ENCODE data around the gene TEDC1.
A peak's percentile ranks its signal among the peaks of the same experiment; 100 is the strongest.

DNA sequence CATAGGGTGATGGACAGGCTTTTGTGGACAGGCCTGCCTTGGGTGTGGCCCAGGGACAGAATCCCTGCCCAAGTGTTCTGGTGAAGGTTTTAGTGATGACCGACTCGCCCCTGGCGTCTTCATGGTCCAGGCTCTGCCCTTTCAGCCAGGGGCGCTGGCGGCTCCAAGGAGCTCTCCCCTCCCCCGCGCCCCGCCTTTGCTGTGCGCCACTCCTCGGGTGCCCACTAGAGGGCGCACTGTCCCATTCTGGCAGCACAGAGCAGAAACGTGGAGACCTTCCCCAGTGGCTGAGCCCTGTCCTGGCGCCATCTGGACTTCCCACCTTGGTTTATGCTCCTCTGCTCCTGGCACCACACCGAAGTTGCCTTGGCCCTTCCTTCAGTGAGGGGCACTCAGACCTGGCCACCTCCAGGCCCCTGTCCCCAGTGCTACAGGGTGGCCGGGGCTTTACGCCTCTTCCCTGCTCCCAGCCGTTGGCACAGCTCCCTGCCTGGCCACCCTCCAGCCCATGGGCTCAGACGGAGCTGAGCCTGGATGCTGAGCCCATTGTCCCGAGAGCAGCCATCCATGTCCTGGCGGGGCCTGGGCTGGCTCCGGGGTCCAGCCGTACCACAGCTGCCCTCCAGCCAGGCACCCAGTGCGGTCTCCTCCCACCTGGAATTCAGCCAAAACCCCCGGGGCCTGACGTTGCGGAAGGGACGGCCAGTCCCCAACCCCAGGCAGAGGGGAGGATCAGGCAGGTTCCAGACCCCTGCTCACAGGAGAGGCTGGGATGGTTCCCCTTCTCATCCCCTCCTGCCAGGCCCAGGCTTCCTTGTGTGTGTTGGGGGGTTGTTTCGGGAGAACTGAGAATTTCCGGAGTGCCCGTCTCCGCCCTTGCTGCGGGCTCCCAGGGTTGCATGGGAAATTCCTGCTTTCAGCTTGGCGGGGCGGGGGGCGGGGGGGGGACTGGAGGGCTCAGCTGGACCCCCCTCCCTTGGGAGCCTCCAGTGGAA, 9.9 kb upstream of the TEDC1 start:
- TF ChIP-seq POLR2A (IDR thresholded peaks at IDR 0.05), result no peak
- TF ChIP-seq, protein P1, sequence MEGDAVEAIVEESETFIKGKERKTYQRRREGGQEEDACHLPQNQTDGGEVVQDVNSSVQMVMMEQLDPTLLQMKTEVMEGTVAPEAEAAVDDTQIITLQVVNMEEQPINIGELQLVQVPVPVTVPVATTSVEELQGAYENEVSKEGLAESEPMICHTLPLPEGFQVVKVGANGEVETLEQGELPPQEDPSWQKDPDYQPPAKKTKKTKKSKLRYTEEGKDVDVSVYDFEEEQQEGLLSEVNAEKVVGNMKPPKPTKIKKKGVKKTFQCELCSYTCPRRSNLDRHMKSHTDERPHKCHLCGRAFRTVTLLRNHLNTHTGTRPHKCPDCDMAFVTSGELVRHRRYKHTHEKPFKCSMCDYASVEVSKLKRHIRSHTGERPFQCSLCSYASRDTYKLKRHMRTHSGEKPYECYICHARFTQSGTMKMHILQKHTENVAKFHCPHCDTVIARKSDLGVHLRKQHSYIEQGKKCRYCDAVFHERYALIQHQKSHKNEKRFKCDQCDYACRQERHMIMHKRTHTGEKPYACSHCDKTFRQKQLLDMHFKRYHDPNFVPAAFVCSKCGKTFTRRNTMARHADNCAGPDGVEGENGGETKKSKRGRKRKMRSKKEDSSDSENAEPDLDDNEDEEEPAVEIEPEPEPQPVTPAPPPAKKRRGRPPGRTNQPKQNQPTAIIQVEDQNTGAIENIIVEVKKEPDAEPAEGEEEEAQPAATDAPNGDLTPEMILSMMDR (IDR thresholded peaks at IDR 0.05 in 4 of 5, conservative IDR thresholded peaks at IDR 0.05 in 1 of 5), result peak; percentile 94 to 99 (median 98)

All from gastrocnemius medialis (tissue), 4 donors.